ENCODE data around the gene KCNJ14.

KCNJ14 gene

DNA sequence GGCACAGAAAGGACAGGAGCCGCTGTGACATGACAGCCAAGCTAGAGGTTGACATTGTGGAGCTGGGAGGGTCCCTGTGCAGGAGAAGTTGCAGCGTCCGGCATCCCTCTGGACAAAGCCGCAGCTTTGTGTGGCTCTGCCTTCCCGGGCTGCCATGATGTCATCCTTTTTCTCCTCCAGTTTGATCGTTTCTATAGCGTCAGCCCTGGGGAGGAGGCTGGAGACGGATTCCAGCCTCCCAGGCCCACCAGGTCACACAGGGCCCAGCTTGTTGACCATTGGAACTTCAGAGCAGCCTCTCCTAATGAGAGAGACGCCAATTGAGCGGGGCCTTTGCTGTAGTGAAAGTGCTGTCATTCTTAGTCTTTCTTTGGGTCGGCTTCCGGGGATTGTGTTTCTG is 3.8 kb upstream of the KCNJ14 start:
- TF ChIP-seq, protein P1, sequence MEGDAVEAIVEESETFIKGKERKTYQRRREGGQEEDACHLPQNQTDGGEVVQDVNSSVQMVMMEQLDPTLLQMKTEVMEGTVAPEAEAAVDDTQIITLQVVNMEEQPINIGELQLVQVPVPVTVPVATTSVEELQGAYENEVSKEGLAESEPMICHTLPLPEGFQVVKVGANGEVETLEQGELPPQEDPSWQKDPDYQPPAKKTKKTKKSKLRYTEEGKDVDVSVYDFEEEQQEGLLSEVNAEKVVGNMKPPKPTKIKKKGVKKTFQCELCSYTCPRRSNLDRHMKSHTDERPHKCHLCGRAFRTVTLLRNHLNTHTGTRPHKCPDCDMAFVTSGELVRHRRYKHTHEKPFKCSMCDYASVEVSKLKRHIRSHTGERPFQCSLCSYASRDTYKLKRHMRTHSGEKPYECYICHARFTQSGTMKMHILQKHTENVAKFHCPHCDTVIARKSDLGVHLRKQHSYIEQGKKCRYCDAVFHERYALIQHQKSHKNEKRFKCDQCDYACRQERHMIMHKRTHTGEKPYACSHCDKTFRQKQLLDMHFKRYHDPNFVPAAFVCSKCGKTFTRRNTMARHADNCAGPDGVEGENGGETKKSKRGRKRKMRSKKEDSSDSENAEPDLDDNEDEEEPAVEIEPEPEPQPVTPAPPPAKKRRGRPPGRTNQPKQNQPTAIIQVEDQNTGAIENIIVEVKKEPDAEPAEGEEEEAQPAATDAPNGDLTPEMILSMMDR (IDR thresholded peaks at IDR 0.05) = no peak
- no peak overlapping the region for H3K4me3 ChIP-seq
- no peak overlapping the region for H3K27ac ChIP-seq
- DNase-seq (ENCODE audit: low spot score) = no peak

DNA sequence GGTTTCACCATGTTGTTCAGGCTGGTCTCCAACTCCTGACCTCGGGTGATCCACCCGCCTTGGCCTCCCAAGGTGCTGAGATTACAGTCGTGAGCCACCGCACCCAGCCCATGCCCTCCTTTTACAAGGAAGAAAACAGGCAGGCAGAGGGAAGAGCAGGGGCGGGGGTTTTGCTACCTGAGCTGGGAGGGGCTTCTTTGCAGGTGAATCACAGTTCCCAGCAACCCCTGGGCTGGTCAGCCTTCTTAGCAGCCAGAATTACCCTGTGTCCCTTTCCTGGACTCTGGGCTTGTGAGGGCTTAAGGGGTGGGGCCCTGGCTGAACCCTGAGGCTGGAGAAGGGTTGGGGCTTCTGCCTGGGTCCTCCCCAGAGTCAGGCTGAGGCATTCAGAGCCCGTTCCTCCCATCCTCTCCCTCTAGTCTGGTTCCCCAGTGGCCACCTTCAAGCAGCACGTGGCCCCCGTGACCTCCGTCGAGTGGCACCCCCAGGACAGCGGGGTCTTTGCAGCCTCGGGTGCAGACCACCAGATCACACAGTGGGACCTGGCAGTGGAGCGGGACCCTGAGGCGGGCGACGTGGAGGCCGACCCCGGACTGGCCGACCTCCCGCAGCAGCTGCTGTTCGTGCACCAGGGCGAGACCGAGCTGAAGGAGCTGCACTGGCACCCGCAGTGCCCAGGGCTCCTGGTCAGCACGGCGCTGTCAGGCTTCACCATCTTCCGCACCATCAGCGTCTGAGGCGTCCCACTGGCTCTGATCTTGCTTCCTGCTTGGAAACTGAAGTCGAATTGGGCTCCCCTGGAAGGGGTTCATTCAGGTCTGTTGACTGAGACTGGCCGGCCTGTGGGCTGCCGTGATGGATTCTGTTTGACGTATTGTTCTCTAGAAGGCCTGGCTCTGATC is 2.8 kb upstream of the KCNJ14 start:
- DNase-seq (ENCODE audit: low spot score) = no peak
- no peak overlapping the region for H3K27ac ChIP-seq

GRCh38 chr19:48454150-48454730 is 1.1 kb upstream of the KCNJ14 start:
- H3K4me3 ChIP-seq = no peak overlapping the region
- TF ChIP-seq, protein P1 (IDR thresholded peaks at IDR 0.05) = no peak
- no peak for DNase-seq (ENCODE audit: low spot score)
- H3K27ac ChIP-seq = no peak overlapping the region

More for the DNA sequence above, 2.8 kb upstream of the KCNJ14 start:
- TF ChIP-seq, protein P1 (IDR thresholded peaks at IDR 0.05) = no peak
- no peak overlapping the region for H3K4me3 ChIP-seq

GRCh38 chr19:48455908-48456562 is 661 bp downstream of the KCNJ14 start:
- no peak overlapping the region for H3K4me3 ChIP-seq
- DNase-seq (ENCODE audit: low spot score) = no peak
- no peak overlapping the region for H3K27ac ChIP-seq
- TF ChIP-seq, protein P1 (IDR thresholded peaks at IDR 0.05) = no peak

DNA sequence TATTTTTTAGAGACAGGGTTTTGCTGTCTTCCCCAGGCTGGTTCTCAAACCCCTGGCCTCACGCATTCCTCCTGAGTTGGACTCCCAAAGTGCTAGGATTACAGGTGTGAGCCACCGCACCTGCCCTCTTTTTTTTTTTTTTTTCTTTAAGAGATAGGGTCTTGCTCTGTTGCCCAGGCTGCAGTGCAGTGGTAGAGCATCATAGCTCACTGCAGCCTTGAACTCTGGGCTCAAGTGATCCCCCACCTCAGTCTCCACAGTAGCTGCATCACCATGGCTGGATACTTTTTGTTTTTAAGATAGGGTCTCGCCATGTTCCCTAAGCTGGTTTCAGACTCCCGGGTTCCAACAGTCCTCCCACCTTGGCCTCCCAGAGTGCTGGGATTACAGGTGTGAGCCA is 1.5 kb downstream of the KCNJ14 start:
- no peak for DNase-seq (ENCODE audit: low spot score)
- TF ChIP-seq, protein P1 (IDR thresholded peaks at IDR 0.05) = no peak
- Histone ChIP-seq H3K27ac (no peak overlapping the region), H3K4me3 (no peak overlapping the region)

DNA sequence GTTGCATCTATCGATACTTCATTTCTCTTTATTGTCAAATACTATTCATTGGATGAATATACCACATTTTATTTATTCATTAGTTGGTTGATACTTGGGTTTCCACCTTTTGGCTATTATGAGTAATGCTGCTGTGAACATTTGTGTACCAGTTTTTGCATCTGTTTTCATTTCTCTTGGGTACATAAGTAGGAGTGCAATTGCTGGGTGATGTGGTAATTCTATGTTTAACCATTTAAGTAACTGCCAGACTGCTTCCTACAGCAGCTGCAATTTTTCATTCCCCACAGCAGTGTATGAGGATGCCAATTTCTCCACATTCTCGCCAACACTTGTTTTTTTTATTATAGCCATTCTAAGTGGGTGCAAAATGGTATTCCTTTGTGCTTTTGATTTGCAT is 2.6 kb downstream of the KCNJ14 start:
- TF ChIP-seq, protein P1 (IDR thresholded peaks at IDR 0.05) = no peak
- H3K27ac ChIP-seq = no peak overlapping the region
- DNase-seq (ENCODE audit: low spot score) = no peak
- no peak overlapping the region for H3K4me3 ChIP-seq
